GM21390 (cell line): Measurements from ENCODE around the gene INO80.
A peak's percentile ranks its signal among the peaks of the same experiment; 100 is the strongest.
"Not testable (repeated sequence)": the region's sequence is repeated elsewhere in the genome, so short reads cannot be mapped to it uniquely, and the experiment has no call there.

Experiments
- ATAC-seq: cut with Tn5 transposase; IDR thresholded peaks from one replicate; pipeline ENCODE4 v1.9.1; 2021; ENCODE audit not compliant: unreplicated experiment

The INO80 gene

DNA sequence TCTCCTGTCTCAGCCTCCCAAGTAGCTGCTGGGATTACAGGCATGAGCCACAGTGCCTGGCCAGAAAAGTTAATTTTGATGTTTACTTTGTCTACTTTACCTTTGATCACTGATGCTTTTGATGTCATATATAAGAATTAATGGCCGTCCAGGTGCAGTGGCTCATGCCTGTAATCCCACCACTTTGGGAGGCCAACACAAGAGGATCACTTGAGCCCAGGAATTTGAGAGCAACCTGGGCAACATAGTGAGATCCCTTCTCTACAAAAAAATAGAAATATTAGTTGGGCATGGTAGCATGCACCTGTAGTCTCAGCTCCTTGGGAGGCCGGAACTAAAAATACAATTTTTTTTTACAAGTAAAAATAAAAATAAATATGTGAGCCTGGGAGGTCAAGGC is 6.8 kb upstream of the INO80 start:
- no peak for ATAC-seq

DNA sequence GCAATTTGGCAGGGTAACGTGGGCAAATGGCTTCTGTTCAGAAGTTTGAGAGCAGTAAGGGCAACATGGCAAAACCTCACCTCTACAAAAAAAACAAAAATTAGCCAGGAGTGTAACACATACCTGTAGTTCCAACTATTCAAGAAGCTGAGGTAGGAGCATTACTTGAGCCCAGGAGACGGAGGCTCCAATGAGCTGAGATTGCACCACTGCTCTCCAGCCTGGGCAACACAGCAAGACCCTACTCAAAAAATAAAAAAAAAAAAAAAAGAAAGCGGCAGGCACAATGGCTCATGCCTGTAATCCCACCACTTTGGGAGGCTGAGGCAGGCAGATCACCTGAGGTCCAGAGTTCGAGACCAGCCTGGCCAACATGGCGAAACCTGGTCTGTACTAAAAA is 5.9 kb upstream of the INO80 start:
- no peak for ATAC-seq

DNA sequence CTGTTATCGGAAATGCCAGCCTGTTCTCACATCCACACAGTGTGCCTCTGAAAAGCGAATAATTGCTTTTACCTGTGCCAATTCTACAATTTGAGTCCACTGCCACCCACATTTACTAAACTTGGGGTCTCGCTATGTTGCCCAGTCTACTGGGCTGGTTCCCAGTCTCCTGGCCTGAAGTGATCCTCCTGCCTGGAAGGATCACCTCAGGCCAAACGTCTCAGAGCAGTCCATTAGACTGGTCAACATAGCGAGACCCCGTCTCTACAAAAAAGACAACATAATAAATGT is 827 bp upstream of the INO80 start:
- no peak for ATAC-seq

DNA sequence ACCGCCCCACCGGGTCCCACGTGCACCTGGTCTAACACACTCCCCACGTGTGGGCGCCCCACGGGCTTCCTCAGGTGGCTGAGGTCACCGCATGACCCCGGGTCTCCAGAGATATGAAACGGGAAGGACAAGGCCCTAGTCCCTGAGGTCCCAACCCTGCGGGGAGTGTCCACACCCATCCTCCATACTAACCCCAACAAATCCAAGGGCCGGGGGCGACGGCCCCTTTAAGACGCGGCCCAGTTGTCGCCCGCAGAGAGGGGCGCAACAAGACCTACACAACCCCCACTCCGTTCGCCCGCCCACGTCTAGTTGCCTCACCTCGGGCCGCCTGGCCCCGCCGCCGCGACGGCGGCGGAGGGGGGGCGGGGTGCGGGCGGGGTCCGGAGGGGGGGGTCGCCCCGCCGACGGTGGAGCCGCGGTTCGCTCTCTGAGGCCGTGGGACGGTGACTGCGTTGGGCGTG is 396 bp downstream of the INO80 start:
- peak; percentile 44 for ATAC-seq

DNA sequence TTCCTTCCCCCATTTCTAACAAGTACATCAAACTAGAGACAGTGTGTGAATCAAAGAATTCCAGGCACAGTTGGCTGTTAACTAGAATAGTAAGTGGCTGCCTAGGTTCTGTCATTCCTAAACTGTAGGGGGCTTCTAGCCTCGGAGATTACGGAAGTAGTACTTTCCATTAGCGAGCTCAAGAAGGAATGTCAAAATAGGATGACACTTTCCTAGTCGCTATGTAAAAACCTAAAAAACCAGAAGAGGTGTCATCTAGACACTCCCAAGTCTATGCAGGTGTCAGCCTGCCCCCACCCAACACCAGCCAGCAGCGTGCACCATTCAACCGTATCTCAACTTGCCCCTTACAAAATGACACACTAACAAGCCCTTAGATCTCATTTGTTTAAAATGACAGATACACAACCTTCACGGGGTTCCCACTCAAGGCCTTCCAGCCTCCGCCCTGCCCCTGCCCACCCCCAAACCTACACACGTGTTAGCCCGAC is 874 bp downstream of the INO80 start:
- ATAC-seq = peak; percentile 17

DNA sequence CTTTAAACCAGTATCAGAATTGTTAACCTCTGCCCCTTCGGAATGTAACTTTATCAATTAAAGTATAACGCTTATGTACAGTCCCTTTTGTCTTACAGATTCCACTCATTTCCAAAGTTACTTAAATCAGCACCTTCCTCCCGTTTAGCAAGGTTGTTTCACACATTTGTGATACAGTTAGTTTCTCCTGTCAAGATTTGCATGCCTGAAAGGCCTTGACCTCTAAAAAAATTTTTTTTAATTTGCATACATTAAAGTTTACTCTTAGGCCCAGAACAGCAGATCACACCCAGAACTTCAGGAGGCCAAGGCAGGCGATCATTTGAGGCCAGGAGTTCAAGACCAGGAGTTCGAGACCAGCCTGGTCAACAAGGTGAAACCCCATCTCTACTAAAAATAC is 9.1 kb downstream of the INO80 start:
- no peak for ATAC-seq

DNA sequence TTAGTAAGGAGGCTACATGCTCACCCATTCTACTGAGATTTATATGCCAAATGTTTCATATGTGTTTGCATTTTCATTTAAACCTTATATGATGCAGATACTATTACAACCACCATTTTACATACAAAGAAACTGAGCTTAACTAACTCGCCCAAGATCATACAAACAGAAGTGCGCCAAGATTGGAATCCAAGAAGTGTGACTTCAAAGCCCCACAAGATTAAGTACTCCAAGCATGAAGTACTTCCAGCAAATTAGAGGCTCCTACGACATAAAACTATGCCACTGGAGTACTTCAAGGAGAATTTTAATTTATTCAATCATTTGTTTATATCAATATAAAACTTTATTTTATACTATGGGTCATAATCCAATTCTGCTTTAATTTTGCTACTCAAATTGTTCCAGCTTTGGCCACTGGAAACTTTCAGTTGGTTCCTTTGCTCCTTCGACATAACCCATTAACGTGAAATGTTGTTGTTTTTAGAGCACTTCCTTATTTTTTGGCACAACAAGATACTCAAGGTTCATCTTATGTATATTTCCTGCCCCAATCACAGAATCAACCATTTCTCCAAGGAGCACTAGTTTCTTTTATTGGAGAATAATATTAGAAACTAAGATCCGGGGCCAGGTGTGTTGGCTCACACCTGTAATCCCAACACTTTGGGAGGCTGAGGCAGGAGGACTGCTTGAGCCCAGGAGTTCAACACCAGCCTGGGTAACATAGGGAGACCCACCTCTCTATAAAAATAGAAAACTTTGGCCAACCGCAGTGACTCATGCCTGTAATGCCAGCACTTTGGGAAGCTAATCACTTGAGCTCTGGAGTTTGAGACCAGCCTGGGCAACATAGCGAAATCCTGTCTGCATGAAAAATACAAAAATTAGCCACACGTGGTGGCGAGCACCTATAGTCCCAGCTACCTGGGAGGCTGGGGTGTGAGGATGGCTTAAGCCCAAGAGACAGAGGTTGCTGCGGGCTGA is 10.4 kb downstream of the INO80 start:
- no peak for ATAC-seq

DNA sequence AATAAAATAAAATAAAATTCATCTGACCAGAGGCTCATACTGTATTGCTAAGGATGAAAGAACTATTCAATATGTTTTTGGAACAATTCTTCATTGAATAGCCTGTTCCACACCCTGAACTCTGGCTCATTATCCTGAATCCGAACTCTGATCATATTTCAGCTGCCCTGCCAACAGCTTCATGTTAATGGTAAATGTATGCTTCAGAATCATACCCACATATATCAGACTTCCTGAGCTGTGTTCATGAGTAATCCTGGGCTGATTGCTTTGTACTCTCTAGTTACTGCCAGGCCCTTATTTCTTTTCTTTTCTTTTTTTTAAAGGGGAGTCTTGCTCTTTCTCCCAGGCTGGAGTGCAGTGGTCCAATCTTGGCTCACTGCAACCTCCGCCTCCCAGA is 11.8 kb downstream of the INO80 start:
- no peak for ATAC-seq

DNA sequence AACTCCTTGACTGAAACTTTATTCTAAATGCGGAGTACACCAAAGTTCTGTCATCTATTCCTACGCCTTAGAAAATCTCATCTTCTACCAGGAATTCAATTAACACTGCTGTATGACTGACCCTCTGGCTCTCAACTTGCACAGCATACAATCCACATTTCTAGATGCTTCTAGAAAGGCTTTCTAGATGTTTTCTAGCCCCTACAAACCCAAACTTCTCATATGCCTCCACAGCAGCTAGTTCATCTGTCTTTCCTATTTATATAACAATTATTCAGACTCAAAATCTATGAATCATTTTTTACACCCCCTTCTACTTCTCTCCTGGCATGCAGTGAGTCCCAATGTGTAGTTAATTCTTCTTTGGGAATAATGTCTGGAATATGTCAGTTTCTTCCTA is 13.2 kb downstream of the INO80 start:
- ATAC-seq = no peak

DNA sequence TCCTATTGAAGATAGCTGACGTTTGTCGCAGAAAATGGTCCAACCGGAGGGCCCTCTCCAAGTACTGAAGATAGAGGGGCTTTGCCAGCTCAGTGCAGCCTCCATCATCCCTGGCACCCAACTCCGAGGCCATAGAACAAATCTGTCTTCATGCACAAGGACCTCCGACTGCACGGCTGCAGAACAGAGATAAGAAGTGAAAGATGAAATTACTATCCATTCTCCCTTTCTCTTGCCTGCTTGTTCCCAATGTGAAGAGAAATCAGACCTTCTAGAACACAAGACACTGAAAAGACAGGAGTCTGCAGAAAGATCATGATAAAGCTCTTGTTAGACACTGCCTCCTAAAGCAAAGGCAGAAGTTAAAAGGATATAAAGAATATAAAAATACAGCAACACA is 19.9 kb downstream of the INO80 start:
- no peak for ATAC-seq

DNA sequence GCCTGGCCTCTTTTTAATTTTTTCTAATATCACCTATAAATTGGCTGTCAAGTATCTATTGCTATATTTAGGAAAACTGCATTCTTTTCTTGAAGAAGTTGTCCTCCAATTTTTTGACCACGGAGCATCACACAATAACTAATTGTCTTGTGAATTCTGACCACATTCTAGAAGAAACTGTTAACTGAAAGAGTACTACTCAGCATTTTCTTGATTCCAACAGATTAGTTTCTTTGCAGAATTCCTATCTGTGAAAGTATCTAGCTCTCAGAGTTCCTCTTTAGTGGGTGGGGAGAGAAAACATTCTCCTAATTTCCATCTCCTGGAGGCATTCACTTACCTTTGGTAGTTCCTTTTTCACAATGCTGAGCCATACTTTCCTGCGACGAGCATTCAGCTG is 31.1 kb downstream of the INO80 start:
- ATAC-seq = no peak

DNA sequence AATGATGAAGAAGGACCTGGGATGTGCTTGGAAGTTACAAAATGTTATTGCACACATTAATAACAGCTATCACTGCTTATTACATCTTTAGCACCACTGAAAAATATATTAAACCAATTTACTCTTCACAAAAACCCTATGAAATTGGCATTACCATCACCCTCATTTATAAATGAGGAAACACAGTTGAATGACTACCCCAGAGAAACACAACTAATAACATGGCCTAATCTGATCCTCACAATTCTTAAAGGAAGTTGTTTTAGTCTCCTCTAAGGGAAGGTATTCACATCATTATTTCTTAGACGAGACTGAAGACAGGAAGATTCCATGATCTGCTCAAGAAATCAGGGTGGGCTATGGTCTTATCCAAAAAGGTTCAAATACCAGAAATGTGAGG is 35.9 kb downstream of the INO80 start:
- no peak for ATAC-seq

DNA sequence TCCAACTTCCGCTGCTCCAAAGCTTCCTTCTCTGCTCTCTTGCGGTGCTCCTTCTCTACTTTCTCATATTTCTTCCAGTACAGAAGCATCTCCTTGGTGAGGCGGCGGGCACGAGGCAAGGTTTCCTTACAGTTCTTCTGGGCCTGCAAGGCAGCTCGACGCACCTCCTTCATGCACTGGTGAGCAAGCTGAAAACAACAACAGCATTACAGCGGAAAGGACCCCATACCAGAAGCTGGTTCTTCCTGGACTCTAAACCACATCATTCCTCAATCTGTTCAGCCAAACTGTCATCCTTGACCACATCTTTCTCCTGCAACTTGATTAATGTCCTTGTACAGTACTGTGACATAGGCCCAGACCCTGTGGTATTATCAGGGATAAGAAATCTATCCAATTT is 36.4 kb downstream of the INO80 start:
- no peak for ATAC-seq

DNA sequence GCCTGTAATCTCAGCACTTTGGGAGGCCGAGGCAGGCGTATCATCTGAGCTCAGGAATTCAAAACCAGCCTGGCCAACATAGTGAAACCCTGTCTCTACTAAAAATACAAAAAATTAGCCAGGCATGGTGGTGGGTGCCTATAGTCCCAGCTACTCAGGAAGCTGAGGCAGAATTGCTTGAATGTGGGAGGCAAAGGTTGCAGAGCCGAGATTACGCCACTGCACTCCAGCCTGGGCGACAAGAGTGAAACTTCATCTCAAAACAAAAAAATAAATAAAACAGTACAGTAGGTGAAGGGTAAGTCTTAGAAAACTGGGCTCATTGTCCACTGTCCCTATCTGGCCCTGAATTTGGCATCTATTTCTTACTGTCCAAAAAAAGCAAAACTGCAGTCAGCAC is 37.2 kb downstream of the INO80 start:
- ATAC-seq = not testable (repeated sequence)

DNA sequence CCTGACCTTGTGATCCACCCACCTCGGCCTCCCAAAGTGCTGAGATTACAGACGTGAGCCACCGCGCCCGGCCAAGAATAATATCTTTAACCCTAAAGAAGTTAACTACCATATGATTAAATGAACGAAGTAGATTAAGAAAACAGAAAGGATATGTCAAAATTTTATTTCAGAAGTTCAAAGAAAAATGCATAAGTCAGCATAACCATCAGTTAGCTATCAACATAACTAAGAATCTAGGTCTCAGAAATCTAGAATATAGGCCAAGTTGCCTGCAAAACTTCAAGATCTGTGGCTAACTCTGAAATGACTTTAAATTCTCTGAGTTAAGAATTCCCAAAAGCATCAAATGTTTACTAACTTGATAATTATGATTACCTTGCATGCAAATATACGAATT is 38.0 kb downstream of the INO80 start:
- ATAC-seq = no peak

DNA sequence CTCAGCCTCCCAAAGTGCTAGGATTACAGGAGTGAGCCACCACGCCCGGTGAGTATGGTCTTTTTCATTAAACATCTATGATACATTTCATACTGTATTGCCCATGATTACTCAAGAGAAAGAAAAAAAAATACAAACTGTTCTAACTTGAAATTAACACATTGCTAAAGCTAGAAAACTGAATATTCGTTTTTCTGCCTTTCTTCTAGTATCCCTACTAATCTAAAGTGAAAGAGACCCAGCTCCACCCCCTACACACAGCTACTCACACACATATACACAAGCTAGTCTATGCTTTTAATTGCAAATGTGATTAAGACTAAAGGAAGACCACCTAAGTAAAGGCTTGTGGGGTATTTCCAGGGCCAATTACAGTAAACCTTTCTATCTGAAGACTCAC is 43.1 kb downstream of the INO80 start:
- no peak for ATAC-seq

DNA sequence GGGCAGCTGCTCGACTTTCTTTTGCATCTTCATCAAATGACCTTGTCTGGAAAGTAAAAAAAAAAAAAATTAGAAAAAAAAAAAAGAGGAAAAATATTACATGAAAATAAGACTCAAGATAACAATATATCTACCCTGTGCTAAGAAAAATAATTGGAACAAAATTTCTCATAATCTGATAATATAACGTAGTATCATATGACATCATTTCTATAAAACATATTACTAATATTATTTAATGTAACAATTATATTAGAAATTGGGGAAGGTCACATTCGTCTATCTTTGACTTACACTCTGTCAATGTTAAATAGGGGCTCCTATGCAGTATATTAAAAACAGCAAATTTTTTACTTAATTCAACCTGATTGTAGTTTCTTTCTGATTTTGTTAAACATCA is 44.1 kb downstream of the INO80 start:
- no peak for ATAC-seq

DNA sequence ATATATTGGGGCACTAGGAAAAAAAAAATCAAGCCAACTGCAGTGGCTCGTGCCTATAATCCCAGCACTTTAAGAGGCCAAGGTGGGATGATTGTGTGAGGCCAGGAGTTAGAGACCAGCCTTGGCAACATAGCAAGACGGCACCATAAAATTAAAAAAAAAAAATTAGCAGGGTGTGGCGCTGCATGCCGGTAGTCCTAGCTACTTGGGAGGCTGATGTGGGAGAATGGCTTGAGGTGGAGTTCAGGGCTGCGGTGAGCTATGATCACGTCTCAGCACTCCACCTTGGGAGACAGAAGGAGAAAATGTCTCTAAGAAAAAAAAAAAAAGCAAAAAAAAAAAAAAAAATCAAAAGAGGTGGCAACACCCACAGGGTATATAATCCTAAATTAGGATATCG is 49.6 kb downstream of the INO80 start:
- no peak for ATAC-seq

DNA sequence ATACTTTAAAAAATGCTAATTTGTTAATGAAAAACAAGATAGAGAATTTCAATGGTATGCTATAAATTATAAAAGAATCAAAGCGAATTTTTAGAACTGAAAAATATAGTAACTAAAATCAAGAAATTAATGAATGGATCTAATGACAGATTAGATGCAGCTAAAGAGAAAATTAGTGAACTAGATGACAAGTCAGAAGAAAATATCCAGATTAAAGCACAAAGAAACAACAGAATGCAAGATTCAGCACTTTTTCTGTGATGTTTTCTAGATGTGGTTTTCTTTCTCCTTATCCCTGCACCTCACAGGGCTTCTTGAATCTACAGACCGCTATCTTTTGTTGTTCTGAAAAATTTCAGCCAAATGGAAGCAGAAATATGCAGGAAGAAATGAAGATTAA is 54.4 kb downstream of the INO80 start:
- ATAC-seq = no peak

DNA sequence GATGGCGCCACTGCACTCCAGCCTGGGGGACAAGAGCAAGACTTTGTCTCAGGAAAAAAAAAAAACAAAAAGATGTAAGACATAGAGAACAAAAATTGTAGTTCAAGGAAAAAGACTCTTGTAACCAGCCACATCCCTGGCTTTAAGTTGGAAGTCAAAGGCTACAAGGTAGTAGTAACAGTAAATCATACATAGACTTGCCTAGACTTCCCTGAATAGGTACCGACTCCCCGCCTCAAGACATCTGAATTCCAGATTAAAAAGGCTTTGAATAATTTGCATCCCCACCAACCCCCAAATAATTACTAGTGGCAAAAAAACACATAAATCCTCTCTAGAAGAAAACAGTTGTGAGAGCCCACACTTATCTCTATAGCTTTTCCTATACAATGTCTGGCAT is 55.6 kb downstream of the INO80 start:
- ATAC-seq = no peak

DNA sequence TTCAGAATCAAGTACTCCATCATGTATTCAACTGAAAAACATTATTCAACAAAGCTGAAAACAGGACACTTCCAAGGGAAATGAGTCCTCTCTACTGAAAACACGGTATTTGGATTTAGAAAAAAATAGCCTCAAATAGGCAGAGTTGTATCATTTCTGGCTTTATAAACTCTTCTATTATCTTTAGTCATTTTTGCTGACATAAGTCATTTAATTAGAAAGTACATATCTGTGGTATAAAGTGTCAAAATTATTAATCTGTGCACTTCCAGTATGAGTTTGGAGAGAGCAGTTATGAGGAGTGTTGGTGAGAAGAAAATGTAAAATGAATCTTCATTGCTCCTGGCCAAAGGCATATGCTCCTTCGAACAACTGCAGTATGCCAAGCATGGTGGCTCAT is 59.3 kb downstream of the INO80 start:
- ATAC-seq = no peak

DNA sequence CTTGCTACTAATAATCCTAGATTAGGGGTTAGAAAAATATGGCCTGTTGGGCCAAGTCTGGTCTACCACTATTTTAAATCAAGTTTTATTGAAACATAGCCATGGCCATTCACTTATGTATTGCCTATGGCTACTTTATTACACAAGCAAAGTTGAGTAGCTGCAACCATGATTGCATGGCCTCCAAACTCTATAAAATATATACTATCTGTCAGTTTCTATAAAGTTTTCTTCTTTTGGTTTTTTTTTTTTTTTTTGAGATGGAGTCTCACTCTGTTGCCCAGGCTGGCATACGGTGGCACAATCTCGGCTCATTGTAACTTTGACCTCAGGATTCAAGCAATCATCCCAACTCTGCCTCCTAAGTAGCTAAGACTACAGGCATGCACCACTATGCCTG is 60.4 kb downstream of the INO80 start:
- no peak for ATAC-seq

DNA sequence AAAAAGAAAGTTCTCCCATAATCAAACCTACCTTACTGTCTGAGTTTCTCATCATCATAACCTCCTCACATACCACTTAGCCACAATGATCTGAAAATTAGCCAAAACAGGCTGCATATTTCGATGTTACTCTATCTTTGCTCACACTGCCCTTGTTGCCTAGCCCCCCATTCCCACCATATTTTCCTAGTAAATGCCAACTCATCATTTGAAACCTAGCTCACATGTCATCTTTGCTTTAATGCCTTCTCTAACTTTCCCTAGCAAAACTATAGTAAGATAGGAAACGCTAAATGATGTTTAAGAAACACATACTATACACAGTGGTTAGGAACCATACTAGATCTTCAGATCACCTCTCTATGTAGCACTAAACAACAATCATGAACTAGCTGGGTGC is 64.9 kb downstream of the INO80 start:
- no peak for ATAC-seq
